ENCODE measurements around the gene OTOGL.
"Not testable (repeated sequence)": the region's sequence is repeated elsewhere in the genome, so short reads cannot be mapped to it uniquely, and the experiment has no call there.

The OTOGL gene

DNA sequence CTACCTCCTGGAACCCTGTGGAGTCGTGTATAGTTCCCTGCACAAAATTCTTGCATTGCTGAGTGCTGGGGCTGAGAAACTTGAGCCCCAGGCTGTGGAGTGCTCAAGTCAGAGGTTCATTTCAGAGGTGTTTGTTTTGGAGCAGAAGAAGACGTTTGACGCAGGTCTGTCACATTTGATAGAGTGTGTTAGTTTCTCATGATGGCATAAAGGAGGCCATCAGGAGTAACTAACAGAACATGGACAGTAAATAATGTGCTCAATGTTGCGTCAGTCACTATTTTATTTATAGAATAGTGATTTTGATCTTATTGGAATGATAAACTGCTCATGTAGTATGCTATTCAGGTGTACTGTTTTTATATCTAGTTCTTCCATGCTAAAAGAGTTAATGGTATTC lies 44.2 kb downstream of the OTOGL start:
- H3K27ac ChIP-seq (ENCODE audit: extremely low read depth, low read depth, low read length) = no peak overlapping the region
- CTCF ChIA-PET = no interaction called here
- H3K4me1 ChIP-seq (ENCODE audit: control insufficient read depth, insufficient read depth, low read length) = no peaks in the 10 kb centered on the region
- no peak overlapping the region for H3K4me3 ChIP-seq (ENCODE audit: low read depth, low read length)
- POLR2A ChIA-PET = no interaction called here
- no peaks in the 10 kb centered on the region for H3K36me3 ChIP-seq (ENCODE audit: control insufficient read depth in 2 of 2, insufficient read depth in 1 of 2, low read length in 2 of 2)
- TF ChIP-seq ZBTB1 (tag by site-specific recombination; IDR thresholded peaks at IDR 0.05) = no peak
- TF ChIP-seq, protein P1, sequence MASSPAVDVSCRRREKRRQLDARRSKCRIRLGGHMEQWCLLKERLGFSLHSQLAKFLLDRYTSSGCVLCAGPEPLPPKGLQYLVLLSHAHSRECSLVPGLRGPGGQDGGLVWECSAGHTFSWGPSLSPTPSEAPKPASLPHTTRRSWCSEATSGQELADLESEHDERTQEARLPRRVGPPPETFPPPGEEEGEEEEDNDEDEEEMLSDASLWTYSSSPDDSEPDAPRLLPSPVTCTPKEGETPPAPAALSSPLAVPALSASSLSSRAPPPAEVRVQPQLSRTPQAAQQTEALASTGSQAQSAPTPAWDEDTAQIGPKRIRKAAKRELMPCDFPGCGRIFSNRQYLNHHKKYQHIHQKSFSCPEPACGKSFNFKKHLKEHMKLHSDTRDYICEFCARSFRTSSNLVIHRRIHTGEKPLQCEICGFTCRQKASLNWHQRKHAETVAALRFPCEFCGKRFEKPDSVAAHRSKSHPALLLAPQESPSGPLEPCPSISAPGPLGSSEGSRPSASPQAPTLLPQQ (tag by site-specific recombination; IDR thresholded peaks at IDR 0.05) = no peak
- no peak for TF ChIP-seq ZSCAN30 (tag by site-specific recombination; IDR thresholded peaks at IDR 0.05)
- TF ChIP-seq KLF16 (tag by site-specific recombination; IDR thresholded peaks at IDR 0.05) = no peak
- TF ChIP-seq, protein P2, sequence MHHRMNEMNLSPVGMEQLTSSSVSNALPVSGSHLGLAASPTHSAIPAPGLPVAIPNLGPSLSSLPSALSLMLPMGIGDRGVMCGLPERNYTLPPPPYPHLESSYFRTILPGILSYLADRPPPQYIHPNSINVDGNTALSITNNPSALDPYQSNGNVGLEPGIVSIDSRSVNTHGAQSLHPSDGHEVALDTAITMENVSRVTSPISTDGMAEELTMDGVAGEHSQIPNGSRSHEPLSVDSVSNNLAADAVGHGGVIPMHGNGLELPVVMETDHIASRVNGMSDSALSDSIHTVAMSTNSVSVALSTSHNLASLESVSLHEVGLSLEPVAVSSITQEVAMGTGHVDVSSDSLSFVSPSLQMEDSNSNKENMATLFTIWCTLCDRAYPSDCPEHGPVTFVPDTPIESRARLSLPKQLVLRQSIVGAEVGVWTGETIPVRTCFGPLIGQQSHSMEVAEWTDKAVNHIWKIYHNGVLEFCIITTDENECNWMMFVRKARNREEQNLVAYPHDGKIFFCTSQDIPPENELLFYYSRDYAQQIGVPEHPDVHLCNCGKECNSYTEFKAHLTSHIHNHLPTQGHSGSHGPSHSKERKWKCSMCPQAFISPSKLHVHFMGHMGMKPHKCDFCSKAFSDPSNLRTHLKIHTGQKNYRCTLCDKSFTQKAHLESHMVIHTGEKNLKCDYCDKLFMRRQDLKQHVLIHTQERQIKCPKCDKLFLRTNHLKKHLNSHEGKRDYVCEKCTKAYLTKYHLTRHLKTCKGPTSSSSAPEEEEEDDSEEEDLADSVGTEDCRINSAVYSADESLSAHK (tag by site-specific recombination; IDR thresholded peaks at IDR 0.05) = no peak
- TF ChIP-seq ZNF514 (tag by site-specific recombination; IDR thresholded peaks at IDR 0.05) = no peak
- TF ChIP-seq SETDB1 (IDR thresholded peaks at IDR 0.05; ENCODE audit: insufficient read length, low read length) = no peak
- TF ChIP-seq ZNF266 (tag by site-specific recombination; IDR thresholded peaks at IDR 0.05; ENCODE audit: low read depth) = no peak
- no peak for TF ChIP-seq ZNF433 (tag by site-specific recombination; IDR thresholded peaks at IDR 0.05; ENCODE audit: low read depth)
- TF ChIP-seq ZBTB48 (tag by site-specific recombination; IDR thresholded peaks at IDR 0.05) = no peak
- no peak for TF ChIP-seq SP3 (tag by site-specific recombination; IDR thresholded peaks at IDR 0.05)
- TF ChIP-seq ZNF707 (tag by site-specific recombination; IDR thresholded peaks at IDR 0.05) = no peak
- H3K9me3 ChIP-seq (ENCODE audit: control insufficient read depth, insufficient read depth, low read depth, low read length) = no peaks in the 10 kb centered on the region

DNA sequence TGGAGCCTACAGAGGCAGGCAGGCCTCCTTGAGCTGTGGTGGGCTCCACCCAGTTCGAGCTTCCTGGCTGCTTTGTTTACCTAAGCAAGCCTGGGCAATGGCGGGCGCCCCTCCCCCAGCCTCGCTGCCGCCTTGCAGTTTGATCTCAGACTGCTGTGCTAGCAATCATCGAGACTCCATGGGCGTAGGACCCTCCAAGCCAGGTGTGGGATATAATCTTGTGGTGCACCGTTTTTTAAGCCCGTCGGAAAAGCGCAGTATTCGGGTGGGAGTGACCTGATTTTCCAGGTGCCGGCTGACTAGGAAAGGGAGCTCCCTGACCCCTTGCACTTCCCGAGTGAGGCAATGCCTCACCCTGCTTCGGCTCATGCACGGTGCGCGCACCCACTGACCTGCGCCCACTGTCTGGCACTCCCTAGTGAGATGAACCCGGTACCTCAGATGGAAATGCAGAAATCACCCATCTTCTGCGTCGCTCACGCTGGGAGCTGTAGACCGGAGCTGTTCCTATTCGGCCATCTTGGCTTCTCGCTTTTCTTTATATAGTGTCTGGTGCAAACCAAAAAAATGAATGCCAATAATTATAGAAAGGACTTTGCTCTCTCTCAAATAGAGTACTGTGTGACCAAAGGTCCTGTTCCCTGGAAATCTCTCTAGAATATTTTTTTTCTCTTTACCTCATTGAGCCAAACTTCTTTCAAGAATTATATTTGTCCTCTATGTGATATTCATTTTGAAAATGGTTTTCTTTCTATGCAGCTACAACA lies 50.4 kb downstream of the OTOGL start:
- not testable (repeated sequence) for H3K4me1 ChIP-seq (ENCODE audit: control insufficient read depth, insufficient read depth, low read length); H3K36me3 ChIP-seq (ENCODE audit: control insufficient read depth in 2 of 2, insufficient read depth in 1 of 2, low read length in 2 of 2); H3K9me3 ChIP-seq (ENCODE audit: control insufficient read depth, insufficient read depth, low read depth, low read length)
- peak overlapping the region; percentile 27 for H3K4me3 ChIP-seq (ENCODE audit: low read depth, low read length)
- POLR2A ChIA-PET = interaction anchor here (1.1 to 1.5 kb wide), 3 partner anchors 37 to 214 kb away, joined by 3 to 4 read pairs (median 3); no protein-coding TSS in a partner anchor
- H3K27ac ChIP-seq (ENCODE audit: extremely low read depth, low read depth, low read length) = peak overlapping the region; percentile 25; the same call in 1 of the 2 replicates
- CTCF ChIA-PET = interaction anchor here (0.6 to 2.2 kb wide), 4 partner anchors 12 to 45 kb away, joined by 4 to 8 read pairs (median 4); no protein-coding TSS in a partner anchor
- 0 out of 2 replicates have a peak, but pooled peaks have one; percentile 23 for TF ChIP-seq ZNF629 (tag by site-specific recombination; IDR thresholded peaks at IDR 0.05)
- peak; percentile 55 for TF ChIP-seq ZNF335 (tag by site-specific recombination; conservative IDR thresholded peaks at IDR 0.05)
- TF ChIP-seq ZBTB48 (tag by site-specific recombination; IDR thresholded peaks at IDR 0.05) = peak; percentile 97
- peak; percentile 78 for TF ChIP-seq ZBTB17 (tag by site-specific recombination; IDR thresholded peaks at IDR 0.05)
- 0 out of 2 replicates have a peak, but pooled peaks have one; percentile 8 for TF ChIP-seq PRDM1 (tag by site-specific recombination; IDR thresholded peaks at IDR 0.05)
- TF ChIP-seq, protein P3, sequence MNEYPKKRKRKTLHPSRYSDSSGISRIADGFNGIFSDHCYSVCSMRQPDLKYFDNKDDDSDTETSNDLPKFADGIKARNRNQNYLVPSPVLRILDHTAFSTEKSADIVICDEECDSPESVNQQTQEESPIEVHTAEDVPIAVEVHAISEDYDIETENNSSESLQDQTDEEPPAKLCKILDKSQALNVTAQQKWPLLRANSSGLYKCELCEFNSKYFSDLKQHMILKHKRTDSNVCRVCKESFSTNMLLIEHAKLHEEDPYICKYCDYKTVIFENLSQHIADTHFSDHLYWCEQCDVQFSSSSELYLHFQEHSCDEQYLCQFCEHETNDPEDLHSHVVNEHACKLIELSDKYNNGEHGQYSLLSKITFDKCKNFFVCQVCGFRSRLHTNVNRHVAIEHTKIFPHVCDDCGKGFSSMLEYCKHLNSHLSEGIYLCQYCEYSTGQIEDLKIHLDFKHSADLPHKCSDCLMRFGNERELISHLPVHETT (tag by site-specific recombination; IDR thresholded peaks at IDR 0.05) = peak; percentile 38; the same call in 1 of the 2 replicates
- TF ChIP-seq SP7 (tag by site-specific recombination; IDR thresholded peaks at IDR 0.05) = peak; percentile 61
- TF ChIP-seq, protein P4, sequence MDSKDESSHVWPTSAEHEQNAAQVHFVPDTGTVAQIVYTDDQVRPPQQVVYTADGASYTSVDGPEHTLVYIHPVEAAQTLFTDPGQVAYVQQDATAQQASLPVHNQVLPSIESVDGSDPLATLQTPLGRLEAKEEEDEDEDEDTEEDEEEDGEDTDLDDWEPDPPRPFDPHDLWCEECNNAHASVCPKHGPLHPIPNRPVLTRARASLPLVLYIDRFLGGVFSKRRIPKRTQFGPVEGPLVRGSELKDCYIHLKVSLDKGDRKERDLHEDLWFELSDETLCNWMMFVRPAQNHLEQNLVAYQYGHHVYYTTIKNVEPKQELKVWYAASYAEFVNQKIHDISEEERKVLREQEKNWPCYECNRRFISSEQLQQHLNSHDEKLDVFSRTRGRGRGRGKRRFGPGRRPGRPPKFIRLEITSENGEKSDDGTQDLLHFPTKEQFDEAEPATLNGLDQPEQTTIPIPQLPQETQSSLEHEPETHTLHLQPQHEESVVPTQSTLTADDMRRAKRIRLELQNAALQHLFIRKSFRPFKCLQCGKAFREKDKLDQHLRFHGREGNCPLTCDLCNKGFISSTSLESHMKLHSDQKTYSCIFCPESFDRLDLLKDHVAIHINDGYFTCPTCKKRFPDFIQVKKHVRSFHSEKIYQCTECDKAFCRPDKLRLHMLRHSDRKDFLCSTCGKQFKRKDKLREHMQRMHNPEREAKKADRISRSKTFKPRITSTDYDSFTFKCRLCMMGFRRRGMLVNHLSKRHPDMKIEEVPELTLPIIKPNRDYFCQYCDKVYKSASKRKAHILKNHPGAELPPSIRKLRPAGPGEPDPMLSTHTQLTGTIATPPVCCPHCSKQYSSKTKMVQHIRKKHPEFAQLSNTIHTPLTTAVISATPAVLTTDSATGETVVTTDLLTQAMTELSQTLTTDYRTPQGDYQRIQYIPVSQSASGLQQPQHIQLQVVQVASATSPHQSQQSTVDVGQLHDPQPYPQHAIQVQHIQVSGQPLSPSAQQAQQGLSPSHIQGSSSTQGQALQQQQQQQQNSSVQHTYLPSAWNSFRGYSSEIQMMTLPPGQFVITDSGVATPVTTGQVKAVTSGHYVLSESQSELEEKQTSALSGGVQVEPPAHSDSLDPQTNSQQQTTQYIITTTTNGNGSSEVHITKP (tag by site-specific recombination; IDR thresholded peaks at IDR 0.05) = 0 out of 2 replicates have a peak, but pooled peaks have one; percentile 35
- TF ChIP-seq ZBTB8A (tag by site-specific recombination; IDR thresholded peaks at IDR 0.05) = peak; percentile 43
- peak; percentile 66; the same call in 1 of the 2 replicates for TF ChIP-seq IKZF3 (tag by site-specific recombination; IDR thresholded peaks at IDR 0.05)
- TF ChIP-seq YY2 (tag by site-specific recombination; IDR thresholded peaks at IDR 0.05) = peak; percentile 54; the same call in 1 of the 2 replicates
- peak; percentile 45; the same call in 1 of the 2 replicates for TF ChIP-seq MZF1 (tag by site-specific recombination; IDR thresholded peaks at IDR 0.05; ENCODE audit: borderline replicate concordance)
- TF ChIP-seq ZNF10 (tag by site-specific recombination; IDR thresholded peaks at IDR 0.05) = peak; percentile 26; the same call in 1 of the 2 replicates
- peak; percentile 46 for TF ChIP-seq ZEB2 (tag by site-specific recombination; IDR thresholded peaks at IDR 0.05)
- peak; percentile 68 for TF ChIP-seq ZXDB (tag by site-specific recombination; IDR thresholded peaks at IDR 0.05)
